Measurements from ENCODE around the gene TPPP2.

Gene TPPP2

DNA sequence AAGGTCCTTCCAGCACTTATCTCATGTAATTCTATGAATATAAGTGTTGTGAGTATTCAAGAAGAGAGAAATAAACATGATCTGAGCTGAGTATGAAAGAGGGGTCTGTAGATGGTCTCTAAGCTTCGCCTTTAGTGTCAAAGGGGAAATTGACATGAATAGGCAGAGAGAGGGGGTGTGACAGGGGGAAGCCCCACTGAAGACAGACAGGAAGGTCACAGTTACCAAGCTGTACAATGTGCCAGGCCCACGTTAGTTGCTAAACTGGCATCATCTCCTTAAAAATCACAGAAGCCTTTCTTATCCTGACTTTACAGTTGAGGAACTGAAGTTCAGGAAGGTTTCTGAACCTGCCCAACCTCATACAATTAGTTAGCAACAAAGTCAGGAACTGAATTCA, 47.7 kb downstream of the TPPP2 start:
- DNase-seq, result peak in 1 of 2 donors; percentile 25

DNA sequence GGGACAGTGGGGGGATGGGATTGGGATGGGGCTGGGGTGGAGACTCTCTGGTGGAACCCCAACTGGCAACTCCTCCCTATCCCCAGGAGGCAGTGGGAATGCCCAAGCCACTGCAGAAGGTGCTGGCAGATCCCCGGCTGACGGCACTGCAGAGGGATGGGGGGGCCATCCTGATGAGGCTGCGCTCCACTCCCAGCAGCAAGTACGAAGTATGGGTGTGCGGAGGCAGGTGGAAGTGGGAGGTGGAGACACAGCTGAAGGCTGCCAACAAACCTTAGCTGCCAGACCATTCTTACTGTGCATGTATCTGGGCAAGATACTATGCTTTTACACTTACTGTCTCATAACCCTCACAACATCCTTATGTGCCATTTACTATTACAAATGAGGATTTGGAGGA, 48.3 kb downstream of the TPPP2 start:
- DNase-seq, result no peak

DNA sequence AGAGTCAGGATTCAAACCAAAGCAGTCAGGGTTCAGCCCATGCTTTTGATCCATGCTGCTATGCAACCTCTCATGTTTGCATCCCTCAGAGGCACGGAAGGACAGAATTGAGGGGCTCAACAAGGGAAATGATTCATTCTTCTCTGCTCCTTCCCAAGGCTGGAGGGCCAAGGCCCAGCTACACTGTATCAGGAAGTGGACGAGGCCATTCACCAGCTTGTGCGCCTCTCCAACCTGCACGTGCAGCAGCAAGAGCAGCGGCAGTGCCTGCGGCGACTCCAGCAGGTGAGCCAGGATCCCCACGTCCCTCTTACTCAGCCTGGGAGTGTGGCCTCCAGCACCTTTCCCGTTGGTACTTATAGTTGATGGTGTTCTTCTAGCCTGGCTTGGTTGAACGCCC, 48.7 kb downstream of the TPPP2 start:
- no peak for DNase-seq

DNA sequence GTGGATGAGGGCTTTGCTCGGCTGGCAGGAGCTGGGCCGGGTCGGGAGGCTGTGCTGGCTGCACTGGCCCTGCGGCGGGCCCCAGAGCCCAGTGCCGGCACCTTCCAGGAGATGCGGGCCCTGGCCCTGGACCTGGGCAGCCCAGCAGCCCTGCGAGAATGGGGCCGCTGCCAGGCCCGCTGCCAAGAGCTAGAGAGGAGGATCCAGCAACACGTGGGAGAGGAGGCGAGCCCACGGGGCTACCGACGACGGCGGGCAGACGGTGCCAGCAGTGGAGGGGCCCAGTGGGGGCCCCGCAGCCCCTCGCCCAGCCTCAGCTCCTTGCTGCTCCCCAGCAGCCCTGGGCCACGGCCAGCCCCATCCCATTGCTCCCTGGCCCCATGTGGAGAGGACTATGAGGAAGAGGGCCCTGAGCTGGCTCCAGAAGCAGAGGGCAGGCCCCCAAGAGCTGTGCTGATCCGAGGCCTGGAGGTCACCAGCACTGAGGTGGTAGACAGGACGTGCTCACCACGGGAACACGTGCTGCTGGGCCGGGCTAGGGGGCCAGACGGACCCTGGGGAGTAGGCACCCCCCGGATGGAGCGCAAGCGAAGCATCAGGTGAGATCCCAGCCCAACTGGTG, 51.6 kb downstream of the TPPP2 start:
- DNase-seq, result no peak
